ENCODE results near the gene HNRNPL.
"Not testable (repeated sequence)": the region's sequence is repeated elsewhere in the genome, so short reads cannot be mapped to it uniquely, and the experiment has no call there.

HNRNPL gene

GRCh38 chr19:38878575-38879399 is 29.0 kb upstream of the HNRNPL start:
- H3K4me3 ChIP-seq (ENCODE audit: low read depth, low read length) = peak overlapping the region; percentile 83
- no peak for TF ChIP-seq CTCF (IDR thresholded peaks at IDR 0.05; ENCODE audit: low read depth, low read length, missing control alignments)
- DNase-seq (ENCODE audit: low read depth) = no peak

- no peak for TF ChIP-seq CTCF (IDR thresholded peaks at IDR 0.05; ENCODE audit: low read depth, low read length, missing control alignments)
- peak; percentile 49 for DNase-seq (ENCODE audit: low read depth)
These were observed 28.2 kb upstream of the HNRNPL start, which contains the start of gene RINL for GRCh38 chr19:38877781-38878574. Gene RINL, minus strand, starts transcription at chr19:38878275. Its CDS starts 1,533 bp downstream, at chr19:38876742.

GRCh38 chr19:38875656-38876395 is 26.0 kb upstream of the HNRNPL start:
- no peak for TF ChIP-seq CTCF (IDR thresholded peaks at IDR 0.05; ENCODE audit: low read depth, low read length, missing control alignments)

More at GRCh38 chr19:38877781-38878574, 28.2 kb upstream of the HNRNPL start, which contains the start of gene RINL:
- H3K4me3 ChIP-seq (ENCODE audit: low read depth, low read length) = peak within 1 kb of the TSS; percentile 83

GRCh38 chr19:38873400-38873799 is 23.6 kb upstream of the HNRNPL start:
- H3K4me3 ChIP-seq (ENCODE audit: low read depth, low read length); DNase-seq (ENCODE audit: low read depth): not testable (repeated sequence)

More at GRCh38 chr19:38875656-38876395, 26.0 kb upstream of the HNRNPL start:
- DNase-seq (ENCODE audit: low read depth) = no peak
- no peak overlapping the region for H3K4me3 ChIP-seq (ENCODE audit: low read depth, low read length)

- no peak for TF ChIP-seq CTCF (IDR thresholded peaks at IDR 0.05; ENCODE audit: low read depth, low read length, missing control alignments)
These were observed 20.8 kb upstream of the HNRNPL start for GRCh38 chr19:38870612-38871011.

GRCh38 chr19:38869836-38870607 is 20.2 kb upstream of the HNRNPL start:
- TF ChIP-seq CTCF (IDR thresholded peaks at IDR 0.05; ENCODE audit: low read depth, low read length, missing control alignments) = peak; percentile 92
- no peak for DNase-seq (ENCODE audit: low read depth)
- H3K4me3 ChIP-seq (ENCODE audit: low read depth, low read length) = peak overlapping the region; percentile 43

More at GRCh38 chr19:38870612-38871011, 20.8 kb upstream of the HNRNPL start:
- no peak overlapping the region for H3K4me3 ChIP-seq (ENCODE audit: low read depth, low read length)
- DNase-seq (ENCODE audit: low read depth) = no peak

All from GM12864 (cell line).